Liver (tissue), 9 donors: Measurements from ENCODE around the gene HS6ST3. TPM values are rescaled to one million over a fixed set of nuclear protein-coding genes. Genes with fewer than 3 reads are reported as not detected.
"Not testable (repeated sequence)": the region's sequence is repeated elsewhere in the genome, so short reads cannot be mapped to it uniquely, and the experiment has no call there.

Experiments used
- DNase-seq: peaks from one replicate; pipeline ENCODE4 v3.0.0-alpha.2; 2017; ENCODE audit warnings: low spot score
- H3K27ac ChIP-seq, 2 donors: one replicate each; pipeline ENCODE4 v1.7.0; 2013; ENCODE audit warnings: inconsistent platforms in 2 of 2, low read length in 2 of 2, control low read depth in 1 of 2, low read depth in 1 of 2, mild to moderate bottlenecking in 1 of 2
- H3K27me3 ChIP-seq, 4 donors: one replicate each; pipeline versions ENCODE4 v1.6.1 to v1.7.0; 2013; ENCODE audit warnings: low read length in 3 of 4, inconsistent platforms in 1 of 4, mild to moderate bottlenecking in 1 of 4, moderate library complexity in 1 of 4; ENCODE audit not compliant: control insufficient read depth in 4 of 4, insufficient read depth in 4 of 4
- H3K36me3 ChIP-seq, 4 donors: one replicate each; pipeline versions ENCODE4 v1.6.1 to v1.7.0; 2013; ENCODE audit warnings: low read length in 3 of 4, mild to moderate bottlenecking in 3 of 4, low read depth in 1 of 4, moderate library complexity in 1 of 4; ENCODE audit not compliant: control insufficient read depth in 4 of 4, insufficient read depth in 3 of 4
- H3K4me1 ChIP-seq, 4 donors: one replicate each; pipeline versions ENCODE4 v1.6.1 to v1.7.0; 2013; ENCODE audit warnings: low read length in 3 of 4, mild to moderate bottlenecking in 3 of 4, moderate library complexity in 1 of 4; ENCODE audit not compliant: control insufficient read depth in 4 of 4, insufficient read depth in 4 of 4
- H3K4me3 ChIP-seq, 3 donors: one replicate each; pipeline versions ENCODE4 v1.6.1 to v1.7.0; 2013; ENCODE audit warnings: low read length in 3 of 3, control low read depth in 1 of 3, low read depth in 1 of 3, mild to moderate bottlenecking in 1 of 3
- H3K9ac ChIP-seq, 2 donors: one replicate each; pipeline ENCODE4 v1.7.0; 2013; ENCODE audit warnings: low read length in 2 of 2, mild to moderate bottlenecking in 2 of 2, moderate library complexity in 2 of 2, control low read depth in 1 of 2, low read depth in 1 of 2
- H3K9me3 ChIP-seq, 4 donors: one replicate each; pipeline versions ENCODE4 v1.6.1 to v1.7.0; 2013; ENCODE audit warnings: low read length in 3 of 4; ENCODE audit not compliant: control insufficient read depth in 4 of 4
- EGR1 ChIP-seq, 2 donors: IDR thresholded peaks; 2 replicates each; pipeline ENCODE4 v1.6.1; 2016 to 2018; ENCODE audit warnings: antibody characterized with exemption in 2 of 2, low read depth in 2 of 2
- FOXA1 ChIP-seq: IDR thresholded peaks from 2 replicates; pipeline ENCODE4 v1.6.1; 2016; ENCODE audit warnings: antibody characterized with exemption
- FOXA2 ChIP-seq: IDR thresholded peaks from 2 replicates; pipeline ENCODE4 v1.6.1; 2016; ENCODE audit warnings: antibody characterized with exemption
- GABPA ChIP-seq, 2 donors: IDR thresholded peaks in 1 of 2; conservative IDR thresholded peaks in 1 of 2; 2 replicates each; pipeline ENCODE4 v1.6.1; 2016; ENCODE audit warnings: antibody characterized with exemption in 2 of 2, mild to moderate bottlenecking in 1 of 2, moderate library complexity in 1 of 2
- HNF4A ChIP-seq, 2 donors: conservative IDR thresholded peaks; 2 replicates each; pipeline ENCODE4 v1.6.1; 2016; ENCODE audit warnings: antibody characterized with exemption in 2 of 2, mild to moderate bottlenecking in 2 of 2
- HNF4G ChIP-seq: IDR thresholded peaks from 2 replicates; pipeline ENCODE4 v1.6.1; 2016; ENCODE audit warnings: antibody characterized with exemption
- JUND ChIP-seq, 2 donors: IDR thresholded peaks; 2 replicates each; pipeline ENCODE4 v1.6.1; 2016; ENCODE audit warnings: antibody characterized with exemption in 2 of 2
- MAX ChIP-seq: IDR thresholded peaks from 2 replicates; pipeline ENCODE4 v1.6.1; 2016; ENCODE audit warnings: antibody characterized with exemption
- NR2F2 ChIP-seq: IDR thresholded peaks from 2 replicates; pipeline ENCODE4 v1.6.1; 2016; ENCODE audit warnings: antibody characterized with exemption
- RAD21 ChIP-seq, 2 donors: IDR thresholded peaks; 2 replicates each; pipeline ENCODE4 v1.6.1; 2016; ENCODE audit warnings: antibody characterized with exemption in 2 of 2, mild to moderate bottlenecking in 2 of 2
- RXRA ChIP-seq, 2 donors: IDR thresholded peaks; 2 replicates each; pipeline ENCODE4 v1.6.1; 2017 to 2018; ENCODE audit warnings: antibody characterized with exemption in 2 of 2, mild to moderate bottlenecking in 1 of 2
- SP1 ChIP-seq: IDR thresholded peaks from 2 replicates; pipeline ENCODE4 v1.6.1; 2018; ENCODE audit warnings: antibody characterized with exemption, mild to moderate bottlenecking
- TAF1 ChIP-seq: conservative IDR thresholded peaks from 2 replicates; pipeline ENCODE4 v1.6.1; 2016; ENCODE audit warnings: antibody characterized with exemption, mild to moderate bottlenecking
- YY1 ChIP-seq: IDR thresholded peaks from 2 replicates; pipeline ENCODE4 v1.6.1; 2016; ENCODE audit warnings: antibody characterized with exemption, mild to moderate bottlenecking
- WGBS: extraction: QIAGEN DNeasy Blood & Tissue Kit; methylation state at CpG from one replicate; pipeline ENCODE4 v1.1.7; 2013; 5-methylcytosine and 5-hydroxymethylcytosine counted together
- polyA plus RNA-seq, 2 donors: library from polyadenylated mRNA; stranded (reverse) in 1 of 2; unstranded in 1 of 2; fragments of 200-250 nt in 1 of 2; fragments of >200 nt in 1 of 2; fragmentation: Nextera tagmentation in 1 of 2; extraction: Ambion mirVana in 1 of 2; gene quantifications; one replicate each; pipeline versions ENCODE4 v1.2.1 to v1.2.3, GENCODE V29; 2013 to 2015
- total RNA-seq, 2 donors: library from RNA; depleted of rRNA; stranded (reverse); fragments of >200 nt; gene quantifications; one replicate each; pipeline ENCODE4 v1.2.3, GENCODE V29; 2014
- TF ChIP-seq, protein P1 (sequence below): fragments of 150-350 bp; IDR thresholded peaks from 2 replicates; pipeline ENCODE4 v1.5.1; 2017; ENCODE audit warnings: improper control_type of control experiment, low read depth, low read length; ENCODE audit not compliant: missing input control
- TF ChIP-seq, protein P2 (sequence below): IDR thresholded peaks from 2 replicates; pipeline ENCODE4 v1.6.1; 2016; ENCODE audit warnings: antibody characterized with exemption
- TF ChIP-seq, protein P3 (sequence below): IDR thresholded peaks from 2 replicates; pipeline ENCODE4 v1.6.1; 2016; ENCODE audit warnings: antibody characterized with exemption
- TF ChIP-seq, protein P4 (sequence below): IDR thresholded peaks from 2 replicates; pipeline ENCODE4 v1.6.1; 2016; ENCODE audit warnings: antibody characterized with exemption, mild to moderate bottlenecking
- donor health status: healthy.
- donor health status: healthy.
- donor health status: healthy.
- donor health status: healthy.
- donor health status: healthy.

Gene HS6ST3
- total and polyA plus RNA-seq, 4 donors = under 0.01 TPM; not detected in 3

DNA sequence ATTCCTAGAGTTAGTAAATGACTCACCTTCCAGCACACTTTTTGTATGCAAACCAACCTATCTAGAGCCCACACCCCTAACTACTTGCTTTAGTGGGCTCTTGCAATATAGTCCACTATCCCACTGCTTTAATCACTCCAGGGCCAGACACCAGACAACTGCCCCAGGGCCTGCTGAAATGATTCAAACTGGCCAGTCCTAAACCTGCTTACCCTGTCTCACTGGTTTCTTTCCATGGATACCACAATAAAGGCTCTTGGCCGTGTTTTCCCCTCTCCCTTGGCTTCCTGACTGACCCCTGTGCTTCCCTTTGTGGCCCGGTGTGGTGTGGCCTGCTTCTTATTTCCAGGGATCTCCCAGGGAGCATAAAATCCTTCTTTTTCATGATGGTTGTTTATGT is 14.6 kb downstream of the HS6ST3 start:
- no peak for DNase-seq

DNA sequence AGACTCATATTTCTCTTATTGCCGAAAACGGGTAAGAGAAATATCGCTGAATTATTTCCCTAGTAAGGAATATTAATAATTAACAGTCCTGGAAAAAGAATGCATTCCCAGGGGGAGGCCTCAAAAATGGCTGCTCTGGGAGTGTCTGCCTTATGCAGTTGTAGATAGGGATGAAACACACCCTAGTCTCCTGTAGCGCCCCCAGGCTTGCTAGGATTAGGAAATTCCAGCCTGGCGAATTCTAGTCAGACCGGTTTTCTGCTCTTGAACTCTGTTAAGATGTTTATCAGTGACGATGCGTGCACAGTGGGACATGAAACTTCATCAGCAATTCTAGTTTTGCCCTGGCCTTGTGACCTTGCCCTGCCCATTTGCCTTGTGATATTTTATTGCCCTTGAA is 18.2 kb downstream of the HS6ST3 start:
- H3K4me1 ChIP-seq, H3K27me3 ChIP-seq, H3K9ac ChIP-seq, H3K27ac ChIP-seq, H3K4me3 ChIP-seq, H3K36me3 ChIP-seq, DNase-seq: not testable (repeated sequence)
- WGBS = 89% methylated on average over 8 of the region's 8 CpGs
- H3K9me3 ChIP-seq = peaks cover 0 to 11% (median 4%) of the 10 kb centered on the region in 4 donors

More for the DNA sequence above, 14.6 kb downstream of the HS6ST3 start:
- Histone ChIP-seq H3K9me3 (peaks cover 0 to 9% (median 4%) of the 10 kb centered on the region in 4 donors), H3K27me3 (peaks cover 0 to 2% (median 0%) of the 10 kb centered on the region in 4 donors), H3K4me3 (no peak overlapping the region), H3K9ac (no peak overlapping the region), H3K27ac (no peak overlapping the region), H3K36me3 (no peaks in the 10 kb centered on the region), H3K4me1 (no peaks in the 10 kb centered on the region)
- WGBS = 31% methylated on average over 2 of the region's 2 CpGs
- no peak for TF ChIP-seq NR2F2
- no peak for TF ChIP-seq RAD21 (IDR thresholded peaks at IDR 0.05)
- TF ChIP-seq MAX = no peak
- TF ChIP-seq, protein P1, sequence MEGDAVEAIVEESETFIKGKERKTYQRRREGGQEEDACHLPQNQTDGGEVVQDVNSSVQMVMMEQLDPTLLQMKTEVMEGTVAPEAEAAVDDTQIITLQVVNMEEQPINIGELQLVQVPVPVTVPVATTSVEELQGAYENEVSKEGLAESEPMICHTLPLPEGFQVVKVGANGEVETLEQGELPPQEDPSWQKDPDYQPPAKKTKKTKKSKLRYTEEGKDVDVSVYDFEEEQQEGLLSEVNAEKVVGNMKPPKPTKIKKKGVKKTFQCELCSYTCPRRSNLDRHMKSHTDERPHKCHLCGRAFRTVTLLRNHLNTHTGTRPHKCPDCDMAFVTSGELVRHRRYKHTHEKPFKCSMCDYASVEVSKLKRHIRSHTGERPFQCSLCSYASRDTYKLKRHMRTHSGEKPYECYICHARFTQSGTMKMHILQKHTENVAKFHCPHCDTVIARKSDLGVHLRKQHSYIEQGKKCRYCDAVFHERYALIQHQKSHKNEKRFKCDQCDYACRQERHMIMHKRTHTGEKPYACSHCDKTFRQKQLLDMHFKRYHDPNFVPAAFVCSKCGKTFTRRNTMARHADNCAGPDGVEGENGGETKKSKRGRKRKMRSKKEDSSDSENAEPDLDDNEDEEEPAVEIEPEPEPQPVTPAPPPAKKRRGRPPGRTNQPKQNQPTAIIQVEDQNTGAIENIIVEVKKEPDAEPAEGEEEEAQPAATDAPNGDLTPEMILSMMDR = no peak
- TF ChIP-seq, protein P2, sequence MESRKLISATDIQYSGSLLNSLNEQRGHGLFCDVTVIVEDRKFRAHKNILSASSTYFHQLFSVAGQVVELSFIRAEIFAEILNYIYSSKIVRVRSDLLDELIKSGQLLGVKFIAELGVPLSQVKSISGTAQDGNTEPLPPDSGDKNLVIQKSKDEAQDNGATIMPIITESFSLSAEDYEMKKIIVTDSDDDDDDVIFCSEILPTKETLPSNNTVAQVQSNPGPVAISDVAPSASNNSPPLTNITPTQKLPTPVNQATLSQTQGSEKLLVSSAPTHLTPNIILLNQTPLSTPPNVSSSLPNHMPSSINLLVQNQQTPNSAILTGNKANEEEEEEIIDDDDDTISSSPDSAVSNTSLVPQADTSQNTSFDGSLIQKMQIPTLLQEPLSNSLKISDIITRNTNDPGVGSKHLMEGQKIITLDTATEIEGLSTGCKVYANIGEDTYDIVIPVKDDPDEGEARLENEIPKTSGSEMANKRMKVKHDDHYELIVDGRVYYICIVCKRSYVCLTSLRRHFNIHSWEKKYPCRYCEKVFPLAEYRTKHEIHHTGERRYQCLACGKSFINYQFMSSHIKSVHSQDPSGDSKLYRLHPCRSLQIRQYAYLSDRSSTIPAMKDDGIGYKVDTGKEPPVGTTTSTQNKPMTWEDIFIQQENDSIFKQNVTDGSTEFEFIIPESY = no peak
- TF ChIP-seq SP1 = no peak
- no peak for TF ChIP-seq TAF1
- TF ChIP-seq HNF4G = no peak
- no peak for TF ChIP-seq GABPA (IDR thresholded peaks at IDR 0.05 in 1 of 2, conservative IDR thresholded peaks at IDR 0.05 in 1 of 2)
- TF ChIP-seq FOXA2 = no peak
- TF ChIP-seq EGR1 (IDR thresholded peaks at IDR 0.05; ENCODE audit: low read depth in 2 of 2) = no peak
- no peak for TF ChIP-seq YY1
- TF ChIP-seq, protein P3, sequence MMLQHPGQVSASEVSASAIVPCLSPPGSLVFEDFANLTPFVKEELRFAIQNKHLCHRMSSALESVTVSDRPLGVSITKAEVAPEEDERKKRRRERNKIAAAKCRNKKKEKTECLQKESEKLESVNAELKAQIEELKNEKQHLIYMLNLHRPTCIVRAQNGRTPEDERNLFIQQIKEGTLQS = no peak
- TF ChIP-seq JUND (IDR thresholded peaks at IDR 0.05) = no peak
- TF ChIP-seq RXRA (IDR thresholded peaks at IDR 0.05) = no peak
- TF ChIP-seq HNF4A (conservative IDR thresholded peaks at IDR 0.05) = no peak
- TF ChIP-seq, protein P4, sequence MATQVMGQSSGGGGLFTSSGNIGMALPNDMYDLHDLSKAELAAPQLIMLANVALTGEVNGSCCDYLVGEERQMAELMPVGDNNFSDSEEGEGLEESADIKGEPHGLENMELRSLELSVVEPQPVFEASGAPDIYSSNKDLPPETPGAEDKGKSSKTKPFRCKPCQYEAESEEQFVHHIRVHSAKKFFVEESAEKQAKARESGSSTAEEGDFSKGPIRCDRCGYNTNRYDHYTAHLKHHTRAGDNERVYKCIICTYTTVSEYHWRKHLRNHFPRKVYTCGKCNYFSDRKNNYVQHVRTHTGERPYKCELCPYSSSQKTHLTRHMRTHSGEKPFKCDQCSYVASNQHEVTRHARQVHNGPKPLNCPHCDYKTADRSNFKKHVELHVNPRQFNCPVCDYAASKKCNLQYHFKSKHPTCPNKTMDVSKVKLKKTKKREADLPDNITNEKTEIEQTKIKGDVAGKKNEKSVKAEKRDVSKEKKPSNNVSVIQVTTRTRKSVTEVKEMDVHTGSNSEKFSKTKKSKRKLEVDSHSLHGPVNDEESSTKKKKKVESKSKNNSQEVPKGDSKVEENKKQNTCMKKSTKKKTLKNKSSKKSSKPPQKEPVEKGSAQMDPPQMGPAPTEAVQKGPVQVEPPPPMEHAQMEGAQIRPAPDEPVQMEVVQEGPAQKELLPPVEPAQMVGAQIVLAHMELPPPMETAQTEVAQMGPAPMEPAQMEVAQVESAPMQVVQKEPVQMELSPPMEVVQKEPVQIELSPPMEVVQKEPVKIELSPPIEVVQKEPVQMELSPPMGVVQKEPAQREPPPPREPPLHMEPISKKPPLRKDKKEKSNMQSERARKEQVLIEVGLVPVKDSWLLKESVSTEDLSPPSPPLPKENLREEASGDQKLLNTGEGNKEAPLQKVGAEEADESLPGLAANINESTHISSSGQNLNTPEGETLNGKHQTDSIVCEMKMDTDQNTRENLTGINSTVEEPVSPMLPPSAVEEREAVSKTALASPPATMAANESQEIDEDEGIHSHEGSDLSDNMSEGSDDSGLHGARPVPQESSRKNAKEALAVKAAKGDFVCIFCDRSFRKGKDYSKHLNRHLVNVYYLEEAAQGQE = no peak
- no peak for TF ChIP-seq FOXA1
